Endothelial cell (in vitro differentiated cells): ENCODE measurements around the gene PPP3CA. TPM values are rescaled to one million over a fixed set of nuclear protein-coding genes. Genes with fewer than 3 reads are reported as not detected.
A peak's percentile ranks its signal among the peaks of the same experiment; 100 is the strongest.

Experiments
- DNase-seq: peaks from one replicate; pipeline ENCODE4 v3.0.0; 2021; ENCODE audit warnings: low spot score
- H3K27ac Mint-ChIP-seq: one replicate; pipeline ENCODE4 v1.8.0; 2021; ENCODE audit warnings: mixed read lengths, inconsistent platforms; ENCODE audit not compliant: unreplicated experiment
- H3K27me3 Mint-ChIP-seq: one replicate; pipeline ENCODE4 v1.8.0; 2021; ENCODE audit warnings: mild to moderate bottlenecking, moderate library complexity, mixed read lengths, inconsistent platforms; ENCODE audit not compliant: unreplicated experiment
- H3K36me3 Mint-ChIP-seq: one replicate; pipeline ENCODE4 v1.8.0; 2021; ENCODE audit warnings: mild to moderate bottlenecking, low read depth, mixed read lengths, inconsistent platforms; ENCODE audit not compliant: unreplicated experiment
- H3K4me1 Mint-ChIP-seq: one replicate; pipeline ENCODE4 v1.8.0; 2021; ENCODE audit warnings: mild to moderate bottlenecking, mixed read lengths, inconsistent platforms; ENCODE audit not compliant: unreplicated experiment
- H3K4me3 Mint-ChIP-seq: one replicate; pipeline ENCODE4 v1.8.0; 2021; ENCODE audit warnings: mild to moderate bottlenecking, mixed read lengths, inconsistent platforms; ENCODE audit not compliant: unreplicated experiment
- H3K9me3 Mint-ChIP-seq: one replicate; pipeline ENCODE4 v1.8.0; 2021; ENCODE audit warnings: mixed read lengths, inconsistent platforms; ENCODE audit not compliant: unreplicated experiment
- total RNA-seq: library from RNA; stranded (reverse); fragmentation: NEBNext Ultra II Directional; extraction: Animal tissue kit (Norgen Biotek cat#: 25700); gene quantifications from one replicate; pipeline ENCODE4 v1.2.1, GENCODE V29; 2021; ENCODE audit not compliant: unreplicated experiment
- TF ChIP-seq, protein P1 (sequence below): fragments of 200-600 bp; sonication (generic); IDR thresholded peaks from one replicate; pipeline ENCODE4 v1.5.0; 2021; ENCODE audit warnings: antibody characterized with exemption; ENCODE audit not compliant: unreplicated experiment

Gene PPP3CA
- total RNA-seq, 1 donor from 2014 or later, result 60.5 TPM

DNA sequence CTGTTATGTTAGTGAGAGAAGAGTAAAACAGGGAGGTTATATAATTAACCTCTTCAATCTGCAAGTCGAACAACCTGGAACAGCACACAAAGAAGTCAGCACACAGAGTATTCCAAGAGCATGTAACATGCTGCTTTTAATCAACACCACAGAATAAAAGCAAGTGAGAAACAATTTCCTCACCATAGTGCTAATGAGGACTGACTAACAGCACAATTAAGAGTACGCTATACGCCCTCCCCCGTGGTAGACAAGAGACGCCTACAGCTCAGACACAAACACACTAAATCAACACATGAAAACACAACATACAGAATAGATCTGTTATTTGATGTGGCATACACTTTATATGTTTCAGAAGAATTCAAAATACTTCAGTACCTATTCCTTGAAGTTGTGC, 103.0 kb downstream of the PPP3CA start:
- DNase-seq, result no peak
- H3K9me3 Mint-ChIP-seq, result no peaks in the 10 kb centered on the region
- H3K27me3 Mint-ChIP-seq, result peaks cover 1% of the 10 kb centered on the region
- TF ChIP-seq, protein P1, sequence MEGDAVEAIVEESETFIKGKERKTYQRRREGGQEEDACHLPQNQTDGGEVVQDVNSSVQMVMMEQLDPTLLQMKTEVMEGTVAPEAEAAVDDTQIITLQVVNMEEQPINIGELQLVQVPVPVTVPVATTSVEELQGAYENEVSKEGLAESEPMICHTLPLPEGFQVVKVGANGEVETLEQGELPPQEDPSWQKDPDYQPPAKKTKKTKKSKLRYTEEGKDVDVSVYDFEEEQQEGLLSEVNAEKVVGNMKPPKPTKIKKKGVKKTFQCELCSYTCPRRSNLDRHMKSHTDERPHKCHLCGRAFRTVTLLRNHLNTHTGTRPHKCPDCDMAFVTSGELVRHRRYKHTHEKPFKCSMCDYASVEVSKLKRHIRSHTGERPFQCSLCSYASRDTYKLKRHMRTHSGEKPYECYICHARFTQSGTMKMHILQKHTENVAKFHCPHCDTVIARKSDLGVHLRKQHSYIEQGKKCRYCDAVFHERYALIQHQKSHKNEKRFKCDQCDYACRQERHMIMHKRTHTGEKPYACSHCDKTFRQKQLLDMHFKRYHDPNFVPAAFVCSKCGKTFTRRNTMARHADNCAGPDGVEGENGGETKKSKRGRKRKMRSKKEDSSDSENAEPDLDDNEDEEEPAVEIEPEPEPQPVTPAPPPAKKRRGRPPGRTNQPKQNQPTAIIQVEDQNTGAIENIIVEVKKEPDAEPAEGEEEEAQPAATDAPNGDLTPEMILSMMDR, result no peak
- no peak overlapping the region for H3K27ac Mint-ChIP-seq
- H3K36me3 Mint-ChIP-seq, result no peaks in the 10 kb centered on the region
- peaks cover 7% of the 10 kb centered on the region for H3K4me1 Mint-ChIP-seq
- no peak overlapping the region for H3K4me3 Mint-ChIP-seq

DNA sequence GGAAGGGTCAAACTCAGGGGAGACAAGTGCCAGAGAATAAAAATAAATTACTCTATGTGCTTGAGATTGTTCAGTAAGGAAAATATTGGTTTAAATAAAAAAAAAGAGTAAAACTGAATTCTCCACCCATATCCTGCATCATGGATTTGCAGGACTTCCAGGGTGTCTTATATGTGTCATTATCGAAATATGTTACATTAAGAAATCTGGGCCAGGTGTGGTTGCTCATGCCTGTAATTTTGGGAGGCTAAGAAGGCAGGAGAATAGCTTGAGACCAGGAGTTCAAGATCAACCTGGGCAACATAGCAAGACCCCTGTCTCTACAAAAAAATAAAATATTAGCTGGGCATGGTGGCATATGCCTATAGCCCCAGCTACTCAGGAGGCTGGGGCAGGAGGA, 104.9 kb downstream of the PPP3CA start:
- Mint-ChIP-seq H3K9me3 (no peaks in the 10 kb centered on the region), H3K27me3 (peaks cover 1% of the 10 kb centered on the region), H3K36me3 (no peaks in the 10 kb centered on the region), H3K4me3 (no peak overlapping the region), H3K4me1 (peaks cover 18% of the 10 kb centered on the region), H3K27ac (no peak overlapping the region)
- TF ChIP-seq, protein P1, result no peak
- DNase-seq, result no peak

DNA sequence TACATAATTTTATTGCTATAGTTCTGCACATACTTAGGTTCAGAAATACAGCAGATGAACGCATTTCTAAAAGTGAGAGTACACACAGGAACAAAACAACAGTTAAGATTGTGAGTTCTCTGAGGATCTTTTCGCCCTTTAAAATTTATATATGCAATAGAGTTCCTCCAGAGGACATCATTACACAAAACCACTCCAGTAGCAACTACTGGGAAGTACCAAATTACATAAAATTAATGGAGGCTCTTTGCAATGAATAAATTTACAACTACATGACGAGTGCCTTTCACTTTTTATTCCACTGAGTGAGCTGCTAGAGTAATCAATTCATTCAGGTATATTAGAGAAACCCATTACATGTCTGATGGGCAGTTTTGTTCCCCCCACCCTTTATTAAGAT, 107.2 kb downstream of the PPP3CA start:
- DNase-seq, result no peak
- TF ChIP-seq, protein P1, result no peak
- Mint-ChIP-seq H3K27me3 (no peaks in the 10 kb centered on the region), H3K27ac (no peak overlapping the region), H3K36me3 (no peaks in the 10 kb centered on the region), H3K9me3 (no peaks in the 10 kb centered on the region), H3K4me3 (no peak overlapping the region), H3K4me1 (peaks cover 18% of the 10 kb centered on the region)

DNA sequence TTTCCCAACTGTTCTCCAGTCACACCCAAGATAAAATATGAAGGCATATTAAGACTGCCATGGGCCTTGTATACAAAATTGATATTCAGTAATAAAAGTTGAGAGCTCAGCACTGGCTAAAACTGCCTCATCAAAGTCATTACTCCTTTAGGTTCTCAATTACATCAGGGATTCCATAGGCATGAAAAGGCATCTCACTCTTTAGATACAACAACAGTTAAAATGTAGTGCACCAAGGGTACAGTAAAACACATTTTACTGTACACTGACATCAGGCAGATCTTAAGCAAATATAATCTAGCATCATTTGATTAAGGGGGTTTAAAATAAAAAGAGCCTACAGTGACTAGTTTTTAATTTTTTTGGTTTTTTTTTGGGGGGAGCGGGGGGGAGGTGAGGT, 107.7 kb downstream of the PPP3CA start:
- no peaks in the 10 kb centered on the region for H3K36me3 Mint-ChIP-seq
- no peak overlapping the region for H3K27ac Mint-ChIP-seq
- no peaks in the 10 kb centered on the region for H3K9me3 Mint-ChIP-seq
- TF ChIP-seq, protein P1, result no peak
- H3K4me1 Mint-ChIP-seq, result peaks cover 18% of the 10 kb centered on the region
- no peaks in the 10 kb centered on the region for H3K27me3 Mint-ChIP-seq
- no peak for DNase-seq
- H3K4me3 Mint-ChIP-seq, result no peak overlapping the region

DNA sequence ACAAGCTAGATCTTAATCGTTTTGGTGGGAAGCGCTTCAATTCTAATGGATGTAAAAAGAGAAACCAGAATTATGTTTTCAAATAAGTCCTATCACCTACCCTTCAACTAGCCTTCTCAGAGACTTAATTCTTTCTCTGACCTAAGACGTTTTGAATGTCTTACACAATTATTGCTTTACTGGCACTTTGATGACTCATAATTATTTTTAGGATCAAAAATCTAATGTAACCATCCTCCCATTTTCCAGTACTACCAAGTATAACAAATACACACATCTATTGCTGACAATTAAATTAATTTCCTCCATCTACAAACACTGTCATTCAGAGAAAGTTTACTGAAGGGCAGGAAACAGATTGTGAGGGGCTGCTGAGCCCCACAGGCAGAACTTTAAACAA, 108.6 kb downstream of the PPP3CA start:
- Mint-ChIP-seq H3K9me3 (no peaks in the 10 kb centered on the region), H3K27ac (peak overlapping the region; percentile 18), H3K4me3 (no peak overlapping the region), H3K27me3 (no peaks in the 10 kb centered on the region), H3K4me1 (peaks cover 18% of the 10 kb centered on the region), H3K36me3 (no peaks in the 10 kb centered on the region)
- DNase-seq, result no peak
- TF ChIP-seq, protein P1, result no peak
